PC-3 (cell line): ENCODE measurements around the gene CA5A. TPM values are rescaled to one million over a fixed set of nuclear protein-coding genes. Genes with fewer than 3 reads are reported as not detected.

Source experiments
- ATAC-seq: fragments of 200-7000 bp; cut with Tn5 transposase; 2 replicates; pipeline ENCODE4 v1.9.1; 2020; ENCODE audit warnings: mild to moderate bottlenecking, moderate library complexity
- BruUV-seq: library from RNA; stranded (reverse); fragments of 400-500 nt; replicated peaks from 2 replicates; lab custom pipeline; 2021; lab: Mats Ljungman, UMichigan
- CTCF ChIA-PET: fragments of 300-600 bp; sonication (Branson Sonifier 250); formaldehyde crosslinking; loops from one replicate; lab custom pipeline; 2022; ENCODE audit warnings: antibody characterized with exemption; lab: Charles Lee
- POLR2A ChIA-PET: fragments of 300-600 bp; sonication (Branson Sonifier 250); formaldehyde crosslinking; loops from one replicate; lab custom pipeline; 2022; ENCODE audit warnings: antibody characterized with exemption; ENCODE audit not compliant: unreplicated experiment; lab: Charles Lee
- DNase-seq: peaks from one replicate; pipeline ENCODE4 v3.0.0-alpha.2; 2015
- H2AFZ ChIP-seq: fragments of 300-600 bp; sonication (generic); 2 replicates; pipeline ENCODE4 v1.6.0; 2016; ENCODE audit warnings: antibody characterized with exemption, low read length
- H3F3A ChIP-seq: fragments of 300-600 bp; sonication (generic); one replicate; pipeline ENCODE4 v1.6.0; 2017; ENCODE audit warnings: antibody characterized with exemption, low read length, control low read depth, mild to moderate bottlenecking; ENCODE audit not compliant: unreplicated experiment
- H3K27ac ChIP-seq: fragments of 300-600 bp; sonication (generic); 2 replicates; pipeline ENCODE4 v1.5.1; 2016; ENCODE audit warnings: mild to moderate bottlenecking, low read length
- H3K27me3 ChIP-seq: fragments of 300-600 bp; sonication (generic); 2 replicates; pipeline ENCODE4 v1.6.1; 2016; ENCODE audit warnings: low read length, mixed read lengths
- H3K36me3 ChIP-seq: fragments of 300-600 bp; sonication (generic); 2 replicates; pipeline ENCODE4 v1.6.1; 2016; ENCODE audit warnings: low read depth, mixed run types, low read length, mixed read lengths
- H3K4me1 ChIP-seq: fragments of 300-600 bp; sonication (generic); 2 replicates; pipeline ENCODE4 v1.5.1; 2016; ENCODE audit warnings: low read length; ENCODE audit not compliant: insufficient read depth
- H3K4me2 ChIP-seq: fragments of 300-600 bp; sonication (generic); 2 replicates; pipeline ENCODE4 v1.6.0; 2016; ENCODE audit warnings: low read length
- H3K4me3 ChIP-seq: fragments of 300-600 bp; sonication (generic); 2 replicates; pipeline ENCODE4 v1.5.1; 2016; ENCODE audit warnings: mild to moderate bottlenecking, low read length, mixed read lengths
- H3K79me2 ChIP-seq: fragments of 300-600 bp; sonication (generic); 2 replicates; pipeline ENCODE4 v1.6.1; 2017; ENCODE audit warnings: low read length, mixed read lengths
- H3K9ac ChIP-seq: fragments of 300-600 bp; sonication (generic); 2 replicates; pipeline ENCODE4 v1.6.0; 2016; ENCODE audit warnings: mild to moderate bottlenecking, low read length
- H3K9me2 ChIP-seq: fragments of 300-600 bp; sonication (generic); replicated peaks from 2 replicates; pipeline ENCODE4 v1.6.1; 2016; ENCODE audit warnings: mixed run types, low read length, mixed read lengths
- H3K9me3 ChIP-seq: fragments of 300-600 bp; sonication (generic); 2 replicates; pipeline ENCODE4 v1.6.1; 2016; ENCODE audit warnings: low read length, mixed read lengths
- H4K20me1 ChIP-seq: fragments of 300-600 bp; sonication (generic); 2 replicates; pipeline ENCODE4 v1.6.1; 2016; ENCODE audit warnings: low read length, mixed read lengths
- CTCF ChIP-seq: fragments of 300-600 bp; sonication (generic); conservative IDR thresholded peaks from 2 replicates; pipeline ENCODE4 v1.5.1; 2017; ENCODE audit warnings: antibody characterized with exemption, low read depth, mild to moderate bottlenecking, low read length
- EZH2 ChIP-seq: fragments of 300-600 bp; sonication (generic); IDR thresholded peaks from one replicate; pipeline ENCODE4 v1.6.1; 2017; ENCODE audit warnings: antibody characterized with exemption, mild to moderate bottlenecking, low read length; ENCODE audit not compliant: unreplicated experiment
- EZH2phosphoT487 ChIP-seq: fragments of 300-600 bp; sonication (generic); IDR thresholded peaks from 2 replicates; pipeline ENCODE4 v1.6.1; 2018; ENCODE audit warnings: mild to moderate bottlenecking, antibody characterized with exemption, low read length, borderline replicate concordance
- intact Hi-C: fragments of 100-400 bp; cut with micrococcal nuclease; formaldehyde crosslinking; loops from 2 replicates; pipeline ENCODE4 v1.9.0; 2023
- total RNA-seq: library from RNA; depleted of rRNA; stranded (reverse); fragments of >200 nt; gene quantifications from 2 replicates; pipeline ENCODE4 v1.2.3, GENCODE V29; 2014

The CA5A gene
- total RNA-seq, 1 experiment from 2014 or later: not detected

- Histone ChIP-seq H3K27ac (no peak overlapping the region), H3K9me3 (no peaks in the 10 kb centered on the region), H3F3A (no peaks in the 10 kb centered on the region), H2AFZ (no peak overlapping the region), H3K9ac (no peak overlapping the region), H3K79me2 (peaks cover 100% of the 10 kb centered on the region), H3K36me3 (no peaks in the 10 kb centered on the region), H3K4me2 (no peak overlapping the region), H3K4me1 (peaks cover 11% of the 10 kb centered on the region; the same call in 1 of the 2 replicates), H4K20me1 (0 out of 2 replicates have a peak, but pooled peaks cover 4% of the 10 kb centered on the region), H3K4me3 (no peak overlapping the region), H3K9me2 (no peaks in the 10 kb centered on the region), H3K27me3 (no peaks in the 10 kb centered on the region)
- POLR2A ChIA-PET: no interaction called here
- TF ChIP-seq CTCF: no peak
- TF ChIP-seq EZH2phosphoT487: no peak
- TF ChIP-seq EZH2: no peak
- CTCF ChIA-PET: no interaction called here
- intact Hi-C loops: no loop called here
- DNase-seq (no peak), ATAC-seq (no peak)
- no TSS peak for BruUV-seq
Observed at GRCh38 chr16:87960296-87960695, 24.0 kb upstream of the CA5A start.

- no peak overlapping the region for H2AFZ ChIP-seq
- no peaks in the 10 kb centered on the region for H3K9me3 ChIP-seq
- H3K79me2 ChIP-seq: peaks cover 100% of the 10 kb centered on the region
- DNase-seq (no peak), ATAC-seq (no peak)
- BruUV-seq: no TSS peak
- H3K27me3 ChIP-seq: no peaks in the 10 kb centered on the region
- no peaks in the 10 kb centered on the region for H3K9me2 ChIP-seq
- TF ChIP-seq CTCF: no peak
- TF ChIP-seq EZH2: no peak
- no peak for TF ChIP-seq EZH2phosphoT487
- 0 out of 2 replicates have a peak, but pooled peaks cover 4% of the 10 kb centered on the region for H4K20me1 ChIP-seq
- CTCF ChIA-PET: no interaction called here
- no peak overlapping the region for H3K27ac ChIP-seq
- H3K4me1 ChIP-seq: peaks cover 11% of the 10 kb centered on the region; the same call in 1 of the 2 replicates
- no peak overlapping the region for H3K4me2 ChIP-seq
- H3K36me3 ChIP-seq: no peaks in the 10 kb centered on the region
- H3K9ac ChIP-seq: no peak overlapping the region
- no peak overlapping the region for H3K4me3 ChIP-seq
- POLR2A ChIA-PET: no interaction called here
- H3F3A ChIP-seq: no peaks in the 10 kb centered on the region
- intact Hi-C loops: no loop called here
Observed at GRCh38 chr16:87959391-87959990, 23.2 kb upstream of the CA5A start.

- H3K9ac ChIP-seq: no peak overlapping the region
- intact Hi-C loops: no loop called here
- CTCF ChIA-PET: no interaction called here
Observed at GRCh38 chr16:87958632-87959031, 22.3 kb upstream of the CA5A start.

More at GRCh38 chr16:87958632-87959031, 22.3 kb upstream of the CA5A start:
- Histone ChIP-seq H3K4me1 (peaks cover 9% of the 10 kb centered on the region; the same call in 1 of the 2 replicates), H3K4me3 (no peak overlapping the region), H3K9me2 (no peaks in the 10 kb centered on the region), H4K20me1 (no peaks in the 10 kb centered on the region), H3K9me3 (no peaks in the 10 kb centered on the region), H3K27ac (no peak overlapping the region), H3K79me2 (peaks cover 100% of the 10 kb centered on the region), H2AFZ (no peak overlapping the region), H3K4me2 (no peak overlapping the region), H3K27me3 (no peaks in the 10 kb centered on the region), H3K36me3 (no peaks in the 10 kb centered on the region), H3F3A (no peaks in the 10 kb centered on the region)
- no TSS peak for BruUV-seq
- no peak for DNase-seq
- ATAC-seq: no peak
- POLR2A ChIA-PET: no interaction called here
- TF ChIP-seq EZH2 (no peak), CTCF (no peak), EZH2phosphoT487 (no peak)
